ENCODE measurements around the gene DUSP1.

DUSP1 gene

GRCh38 chr5:172807766-172808311, 36.8 kb upstream of the DUSP1 start:
- no peak for ATAC-seq (ENCODE audit: low read depth)
- Histone ChIP-seq H3K27ac (ENCODE audit: poor library complexity, severe bottlenecking) (peak overlapping the region; percentile 70), H3K4me3 (ENCODE audit: severe bottlenecking) (no peak overlapping the region)

GRCh38 chr5:172806897-172807672, 36.1 kb upstream of the DUSP1 start:
- peak; percentile 96 for ATAC-seq (ENCODE audit: low read depth)
- H3K27me3 ChIP-seq (ENCODE audit: insufficient read depth, poor library complexity, severe bottlenecking), result no peaks in the 10 kb centered on the region
- TF ChIP-seq CTCF (IDR thresholded peaks at IDR 0.05; ENCODE audit: poor library complexity, severe bottlenecking), result no peak
- DNase-seq (ENCODE audit: low spot score), result peak; percentile 95
- no peaks in the 10 kb centered on the region for H3K36me3 ChIP-seq (ENCODE audit: low read depth)
- peak overlapping the region; percentile 3 for H3K4me3 ChIP-seq (ENCODE audit: severe bottlenecking)
- peak overlapping the region; percentile 70 for H3K27ac ChIP-seq (ENCODE audit: poor library complexity, severe bottlenecking)
- H3K9me3 ChIP-seq (ENCODE audit: severe bottlenecking), result peaks cover 5% of the 10 kb centered on the region
- H3K4me1 ChIP-seq (ENCODE audit: insufficient read depth, poor library complexity, severe bottlenecking), result peaks cover 24% of the 10 kb centered on the region

More at GRCh38 chr5:172807766-172808311, 36.8 kb upstream of the DUSP1 start:
- no peaks in the 10 kb centered on the region for H3K36me3 ChIP-seq (ENCODE audit: low read depth)
- TF ChIP-seq CTCF (IDR thresholded peaks at IDR 0.05; ENCODE audit: poor library complexity, severe bottlenecking), result no peak
- DNase-seq (ENCODE audit: low spot score), result no peak
- peaks cover 19% of the 10 kb centered on the region for H3K4me1 ChIP-seq (ENCODE audit: insufficient read depth, poor library complexity, severe bottlenecking)
- H3K9me3 ChIP-seq (ENCODE audit: severe bottlenecking), result peaks cover 5% of the 10 kb centered on the region
- H3K27me3 ChIP-seq (ENCODE audit: insufficient read depth, poor library complexity, severe bottlenecking), result no peaks in the 10 kb centered on the region

- ATAC-seq (ENCODE audit: low read depth), result no peak
- Histone ChIP-seq H3K27ac (ENCODE audit: poor library complexity, severe bottlenecking) (peak overlapping the region; percentile 70), H3K36me3 (ENCODE audit: low read depth) (no peaks in the 10 kb centered on the region)
These were observed 34.8 kb upstream of the DUSP1 start for GRCh38 chr5:172805736-172806255.

GRCh38 chr5:172805018-172805683, 34.2 kb upstream of the DUSP1 start:
- no peak for TF ChIP-seq CTCF (IDR thresholded peaks at IDR 0.05; ENCODE audit: poor library complexity, severe bottlenecking)
- DNase-seq (ENCODE audit: low spot score), result no peak
- Histone ChIP-seq H3K4me1 (ENCODE audit: insufficient read depth, poor library complexity, severe bottlenecking) (peaks cover 43% of the 10 kb centered on the region), H3K36me3 (ENCODE audit: low read depth) (no peaks in the 10 kb centered on the region), H3K4me3 (ENCODE audit: severe bottlenecking) (no peak overlapping the region), H3K27ac (ENCODE audit: poor library complexity, severe bottlenecking) (no peak overlapping the region), H3K9me3 (ENCODE audit: severe bottlenecking) (peaks cover 5% of the 10 kb centered on the region), H3K27me3 (ENCODE audit: insufficient read depth, poor library complexity, severe bottlenecking) (no peaks in the 10 kb centered on the region)
- no peak for ATAC-seq (ENCODE audit: low read depth)

More at GRCh38 chr5:172805736-172806255, 34.8 kb upstream of the DUSP1 start:
- peaks cover 5% of the 10 kb centered on the region for H3K9me3 ChIP-seq (ENCODE audit: severe bottlenecking)
- no peak for DNase-seq (ENCODE audit: low spot score)
- no peaks in the 10 kb centered on the region for H3K27me3 ChIP-seq (ENCODE audit: insufficient read depth, poor library complexity, severe bottlenecking)
- H3K4me3 ChIP-seq (ENCODE audit: severe bottlenecking), result no peak overlapping the region
- H3K4me1 ChIP-seq (ENCODE audit: insufficient read depth, poor library complexity, severe bottlenecking), result peaks cover 36% of the 10 kb centered on the region
- no peak for TF ChIP-seq CTCF (IDR thresholded peaks at IDR 0.05; ENCODE audit: poor library complexity, severe bottlenecking)
